Naive B cell (primary cell): ENCODE results near the gene ARIH1. TPM values are rescaled to one million over a fixed set of nuclear protein-coding genes. Genes with fewer than 3 reads are reported as not detected.
A peak's percentile ranks its signal among the peaks of the same experiment; 100 is the strongest.

Source experiments
- ATAC-seq, 2 donors: fragments of 150-1000 bp; cut with Tn5 transposase; 2 replicates each; pipeline ENCODE4 v1.10.0; 2021; ENCODE audit warnings: low read depth in 2 of 2, mild to moderate bottlenecking in 2 of 2, moderate library complexity in 2 of 2
- DNase-seq: peaks from one replicate; pipeline ENCODE4 v3.0.0; 2022
- H3K27ac Mint-ChIP-seq, 6 donors: one replicate each; pipeline ENCODE4 v1.8.0; 2020 to 2022; ENCODE audit warnings: mild to moderate bottlenecking in 6 of 6, mixed read lengths in 6 of 6, moderate library complexity in 5 of 6, inconsistent platforms in 2 of 6
- H3K27me3 Mint-ChIP-seq, 3 donors: one replicate each; pipeline ENCODE4 v1.8.0; 2021 to 2022; ENCODE audit warnings: mixed read lengths in 3 of 3, mild to moderate bottlenecking in 1 of 3
- H3K36me3 Mint-ChIP-seq, 2 donors: one replicate each; pipeline ENCODE4 v1.8.0; 2020 to 2022; ENCODE audit warnings: mixed read lengths in 2 of 2, inconsistent platforms in 1 of 2, mild to moderate bottlenecking in 1 of 2
- H3K4me1 Mint-ChIP-seq, 3 donors: one replicate each; pipeline ENCODE4 v1.8.0; 2020 to 2022; ENCODE audit warnings: mixed read lengths in 3 of 3, inconsistent platforms in 1 of 3, mild to moderate bottlenecking in 1 of 3, moderate library complexity in 1 of 3
- H3K4me3 Mint-ChIP-seq, 8 donors: one replicate each; pipeline ENCODE4 v1.8.0; 2020 to 2022; ENCODE audit warnings: mild to moderate bottlenecking in 8 of 8, mixed read lengths in 8 of 8, moderate library complexity in 8 of 8, inconsistent platforms in 2 of 8
- H3K9me3 Mint-ChIP-seq, 7 donors: one replicate each; pipeline ENCODE4 v1.8.0; 2020 to 2022; ENCODE audit warnings: mixed read lengths in 7 of 7, mild to moderate bottlenecking in 5 of 7, inconsistent platforms in 2 of 7, moderate library complexity in 1 of 7
- polyA plus RNA-seq, 6 donors: library from polyadenylated mRNA; unstranded; fragments of 300-500 nt; fragmentation: Illumina TruSeq; gene quantifications; one replicate each; pipeline ENCODE4 v1.2.3, GENCODE V29; 2021; ENCODE audit warnings: low read depth in 6 of 6

Gene ARIH1
- polyA plus RNA-seq, 6 donors from 2014 or later, result 16.1 to 34.9 (median 25.3) TPM

DNA sequence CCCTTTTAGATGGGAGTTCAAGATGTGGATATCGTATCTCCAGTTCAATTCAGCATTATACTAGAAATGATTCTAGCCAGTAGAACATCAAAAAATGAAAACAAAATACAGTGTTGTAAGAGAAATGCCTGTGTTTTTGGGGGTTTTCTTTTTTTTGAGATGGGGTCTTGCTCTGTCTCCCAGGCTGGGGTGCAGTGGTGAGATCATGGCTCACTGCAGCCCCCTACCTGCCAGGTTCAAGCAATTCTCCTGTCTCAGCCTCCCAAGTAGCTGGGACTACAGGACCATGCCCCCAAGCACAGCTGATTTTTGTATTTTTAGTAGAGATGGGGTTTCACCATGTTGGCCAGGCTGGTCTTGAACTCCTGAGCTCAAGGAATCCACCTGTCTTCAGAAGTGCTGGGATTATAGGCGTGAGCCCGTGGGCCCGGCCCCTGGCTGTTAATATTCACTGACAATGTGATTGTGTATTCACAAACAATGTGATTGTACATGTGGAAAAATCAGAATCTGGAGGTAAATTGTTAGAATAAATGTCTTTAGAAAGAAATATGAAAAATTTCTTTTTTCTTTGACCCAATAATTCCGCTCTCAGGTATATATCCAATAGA lies 59.0 kb downstream of the ARIH1 start:
- DNase-seq, result peak; percentile 28
- peak; percentile 69 to 79 for ATAC-seq
- H3K27me3 Mint-ChIP-seq, result no peaks in the 10 kb centered on the region
- H3K27ac Mint-ChIP-seq, result peak overlapping the region in 1 of 6 donors; percentile 10
- peak overlapping the region in 1 of 8 donors; percentile 4 for H3K4me3 Mint-ChIP-seq
- no peaks in the 10 kb centered on the region for H3K9me3 Mint-ChIP-seq
- peaks cover 12 to 27% (median 25%) of the 10 kb centered on the region in 3 donors for H3K4me1 Mint-ChIP-seq
- no peaks in the 10 kb centered on the region for H3K36me3 Mint-ChIP-seq

- Mint-ChIP-seq H3K4me3 (no peak overlapping the region), H3K27me3 (no peaks in the 10 kb centered on the region), H3K36me3 (peaks cover 6 to 8% of the 10 kb centered on the region in 2 donors), H3K27ac (no peak overlapping the region), H3K9me3 (peaks cover 0 to 5% (median 3%) of the 10 kb centered on the region in 7 donors), H3K4me1 (peaks cover 11 to 32% (median 27%) of the 10 kb centered on the region in 3 donors)
- no peak for ATAC-seq
- DNase-seq, result no peak
These were observed 60.4 kb downstream of the ARIH1 start for GRCh38 chr15:72534523-72534922.

- H3K4me3 Mint-ChIP-seq, result no peak overlapping the region
- DNase-seq, result no peak
- peaks cover 10 to 29% (median 24%) of the 10 kb centered on the region in 3 donors for H3K4me1 Mint-ChIP-seq
- H3K27me3 Mint-ChIP-seq, result no peaks in the 10 kb centered on the region
- no peak for ATAC-seq
- peak overlapping the region in 1 of 6 donors; percentile 47 for H3K27ac Mint-ChIP-seq
- H3K36me3 Mint-ChIP-seq, result peaks cover 14 to 16% of the 10 kb centered on the region in 2 donors
- H3K9me3 Mint-ChIP-seq, result peaks cover 3 to 14% (median 10%) of the 10 kb centered on the region in 7 donors
These were observed 61.8 kb downstream of the ARIH1 start for GRCh38 chr15:72535911-72536310.

DNA sequence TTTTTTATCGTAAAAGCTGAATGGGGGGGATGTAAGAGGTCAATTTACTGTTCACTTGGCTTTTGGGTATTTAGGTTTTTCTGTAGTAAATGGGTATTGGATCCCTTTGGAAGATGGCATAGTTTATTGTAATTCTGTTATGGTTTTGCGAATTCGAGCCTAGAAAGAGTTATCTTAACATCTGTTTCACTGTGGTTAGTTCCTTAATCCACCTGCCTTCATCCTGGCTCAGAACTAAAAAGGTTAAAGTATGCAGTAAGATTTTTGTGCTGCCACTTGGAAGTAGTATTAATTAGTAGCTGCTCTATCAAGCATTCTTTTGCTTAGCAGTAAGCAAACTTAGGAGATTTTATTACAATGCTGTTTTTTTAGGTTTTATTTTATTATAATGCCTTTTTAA lies 62.4 kb downstream of the ARIH1 start:
- Mint-ChIP-seq H3K4me3 (no peak overlapping the region), H3K36me3 (peaks cover 20 to 22% of the 10 kb centered on the region in 2 donors), H3K4me1 (peaks cover 14 to 33% (median 28%) of the 10 kb centered on the region in 3 donors), H3K27ac (peak overlapping the region in 1 of 6 donors; percentile 21), H3K9me3 (peaks cover 4 to 20% (median 14%) of the 10 kb centered on the region in 7 donors), H3K27me3 (no peaks in the 10 kb centered on the region)
- no peak for ATAC-seq
- DNase-seq, result no peak

DNA sequence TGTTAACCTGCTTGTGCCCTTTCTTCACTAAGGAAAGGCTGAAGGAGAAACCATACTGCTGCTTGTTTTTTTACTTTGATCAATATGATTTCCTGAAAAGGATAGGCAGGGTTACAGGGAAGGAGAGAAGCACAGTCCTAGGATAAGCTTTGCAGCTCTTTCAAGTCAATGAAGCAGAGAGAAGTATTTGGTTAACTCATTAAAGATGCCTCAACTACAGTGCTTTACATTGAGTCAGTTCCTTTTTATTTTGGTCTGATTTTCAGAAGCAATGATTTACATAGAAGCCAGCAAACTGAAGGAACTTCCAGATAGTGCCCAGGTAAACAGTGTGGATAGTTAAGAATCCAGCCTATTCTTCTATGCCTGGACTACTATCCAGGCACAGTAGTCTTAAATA lies 64.8 kb downstream of the ARIH1 start:
- no peak overlapping the region for H3K4me3 Mint-ChIP-seq
- peaks cover 18 to 29% (median 28%) of the 10 kb centered on the region in 3 donors for H3K4me1 Mint-ChIP-seq
- ATAC-seq, result no peak
- peaks cover 4 to 20% (median 14%) of the 10 kb centered on the region in 7 donors for H3K9me3 Mint-ChIP-seq
- H3K27ac Mint-ChIP-seq, result peak overlapping the region in 2 of 6 donors; percentile 3 to 5
- DNase-seq, result no peak
- no peaks in the 10 kb centered on the region for H3K27me3 Mint-ChIP-seq
- H3K36me3 Mint-ChIP-seq, result peaks cover 23% of the 10 kb centered on the region in 2 donors

GRCh38 chr15:72540606-72541237 lies 66.6 kb downstream of the ARIH1 start:
- peak overlapping the region in 1 of 8 donors; percentile 34 for H3K4me3 Mint-ChIP-seq
- ATAC-seq (no peak), DNase-seq (no peak)
- peaks cover 4 to 20% (median 14%) of the 10 kb centered on the region in 7 donors for H3K9me3 Mint-ChIP-seq
- H3K36me3 Mint-ChIP-seq, result peaks cover 29% of the 10 kb centered on the region in 2 donors
- peaks cover 14 to 23% (median 22%) of the 10 kb centered on the region in 3 donors for H3K4me1 Mint-ChIP-seq
- H3K27me3 Mint-ChIP-seq, result no peaks in the 10 kb centered on the region
- peak overlapping the region in 4 of 6 donors; percentile 21 to 93 (median 68) for H3K27ac Mint-ChIP-seq

GRCh38 chr15:72541674-72542073 lies 67.5 kb downstream of the ARIH1 start:
- Mint-ChIP-seq H3K27me3 (no peaks in the 10 kb centered on the region), H3K4me3 (no peak overlapping the region), H3K9me3 (peaks cover 4 to 20% (median 14%) of the 10 kb centered on the region in 7 donors), H3K4me1 (peaks cover 14 to 23% (median 20%) of the 10 kb centered on the region in 3 donors), H3K27ac (peak overlapping the region in 2 of 6 donors; percentile 5 to 21), H3K36me3 (peaks cover 29 to 35% of the 10 kb centered on the region in 2 donors)
- ATAC-seq (no peak), DNase-seq (no peak)

DNA sequence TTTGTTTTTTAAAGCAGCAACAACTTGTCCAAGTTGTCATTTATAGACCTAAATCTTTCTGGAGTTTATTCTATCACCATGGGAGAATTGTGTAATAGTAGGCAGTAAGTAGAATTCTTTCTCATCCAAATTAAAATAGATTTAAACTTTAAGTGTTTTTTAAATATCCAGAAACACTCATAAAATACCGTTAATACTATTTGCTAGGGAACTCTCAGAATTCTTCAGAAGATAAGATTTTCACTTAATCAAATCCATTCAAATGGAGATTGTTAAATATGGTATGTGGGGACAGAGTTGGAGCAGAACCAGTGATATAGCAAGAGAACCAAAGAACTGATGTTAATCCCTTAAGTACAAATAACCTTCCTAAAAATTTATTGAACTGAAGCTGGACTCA lies 71.0 kb downstream of the ARIH1 start:
- Mint-ChIP-seq H3K36me3 (peaks cover 18 to 29% of the 10 kb centered on the region in 2 donors), H3K27me3 (no peaks in the 10 kb centered on the region), H3K4me1 (peaks cover 15 to 27% (median 20%) of the 10 kb centered on the region in 3 donors), H3K9me3 (peaks cover 4 to 11% (median 7%) of the 10 kb centered on the region in 7 donors), H3K4me3 (no peak overlapping the region), H3K27ac (peak overlapping the region in 2 of 6 donors; percentile 11 to 36)
- ATAC-seq (no peak), DNase-seq (no peak)

GRCh38 chr15:72554471-72555425 lies 80.6 kb downstream of the ARIH1 start:
- DNase-seq, result no peak
- ATAC-seq, result no peak
- Mint-ChIP-seq H3K27me3 (no peaks in the 10 kb centered on the region), H3K4me3 (no peak overlapping the region), H3K4me1 (peaks cover 6 to 18% (median 9%) of the 10 kb centered on the region in 3 donors), H3K36me3 (peaks cover 0 to 13% of the 10 kb centered on the region in 2 donors), H3K9me3 (no peaks in the 10 kb centered on the region), H3K27ac (peak overlapping the region in 1 of 6 donors; percentile 47)

GRCh38 chr15:72559781-72560180 lies 85.7 kb downstream of the ARIH1 start:
- Mint-ChIP-seq H3K27ac (peak overlapping the region in 1 of 6 donors; percentile 64), H3K4me1 (peaks cover 4 to 11% (median 10%) of the 10 kb centered on the region in 3 donors), H3K4me3 (no peak overlapping the region), H3K36me3 (peaks cover 11 to 41% of the 10 kb centered on the region in 2 donors), H3K27me3 (no peaks in the 10 kb centered on the region), H3K9me3 (no peaks in the 10 kb centered on the region)
- ATAC-seq (no peak), DNase-seq (no peak)

DNA sequence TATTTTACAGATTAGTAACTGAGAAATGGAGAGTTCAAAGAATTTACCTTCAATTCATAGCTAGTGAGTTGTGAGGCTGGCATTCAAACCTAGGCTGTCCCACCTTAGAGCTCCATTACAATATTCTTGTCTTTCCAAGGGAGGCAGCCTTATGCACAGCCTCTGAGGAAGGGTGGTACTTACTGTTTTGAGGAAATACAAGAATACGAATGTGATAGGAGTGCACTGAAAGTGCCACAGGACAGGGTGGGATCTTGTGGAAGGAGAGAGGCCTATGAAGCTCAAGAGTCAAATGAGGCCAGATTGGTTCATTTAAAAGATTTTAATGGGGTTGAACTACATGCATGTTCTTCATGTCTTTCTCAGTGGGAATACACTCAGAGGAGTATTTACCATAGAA lies 86.3 kb downstream of the ARIH1 start:
- Mint-ChIP-seq H3K27me3 (no peaks in the 10 kb centered on the region), H3K27ac (no peak overlapping the region), H3K9me3 (no peaks in the 10 kb centered on the region), H3K4me3 (peak overlapping the region in 1 of 8 donors; percentile 48), H3K36me3 (peaks cover 11 to 39% of the 10 kb centered on the region in 2 donors), H3K4me1 (peaks cover 4 to 11% (median 10%) of the 10 kb centered on the region in 3 donors)
- DNase-seq (no peak), ATAC-seq (no peak)

DNA sequence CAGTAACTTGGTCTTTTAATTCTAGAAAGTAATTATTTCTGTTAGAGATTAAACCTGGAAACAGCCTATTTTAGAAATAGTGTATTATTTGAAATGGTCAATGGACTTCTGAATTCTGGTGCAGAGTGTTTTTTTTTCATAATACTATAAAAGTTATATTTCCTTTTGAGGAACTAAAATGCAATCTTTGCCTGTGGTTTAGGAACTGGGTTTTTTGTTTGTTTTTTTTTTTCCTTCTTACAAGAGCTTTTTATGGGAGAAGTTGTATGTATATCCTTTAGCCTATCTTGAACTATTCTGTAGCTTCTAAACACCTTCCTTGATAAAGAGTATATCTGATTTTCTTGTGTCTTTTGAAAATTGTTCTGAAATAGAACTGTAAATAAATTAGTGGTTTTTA lies 88.3 kb downstream of the ARIH1 start:
- H3K4me3 Mint-ChIP-seq, result no peak overlapping the region
- H3K27ac Mint-ChIP-seq, result peak overlapping the region in 3 of 6 donors; percentile 27 to 74 (median 29)
- peaks cover 3 to 4% (median 4%) of the 10 kb centered on the region in 3 donors for H3K4me1 Mint-ChIP-seq
- peaks cover 11 to 32% of the 10 kb centered on the region in 2 donors for H3K36me3 Mint-ChIP-seq
- ATAC-seq (no peak), DNase-seq (no peak)
- no peaks in the 10 kb centered on the region for H3K27me3 Mint-ChIP-seq
- no peaks in the 10 kb centered on the region for H3K9me3 Mint-ChIP-seq

- DNase-seq, result no peak
- Mint-ChIP-seq H3K27me3 (no peaks in the 10 kb centered on the region), H3K4me3 (no peak overlapping the region), H3K9me3 (no peaks in the 10 kb centered on the region), H3K4me1 (peaks cover 3 to 4% (median 4%) of the 10 kb centered on the region in 3 donors), H3K27ac (no peak overlapping the region), H3K36me3 (peaks cover 11 to 32% of the 10 kb centered on the region in 2 donors)
- ATAC-seq, result no peak
These were observed 88.7 kb downstream of the ARIH1 start for GRCh38 chr15:72562878-72563277.
